HG02678 (cell line): ENCODE results near the gene OR2V1.
"Not testable (repeated sequence)": the region's sequence is repeated elsewhere in the genome, so short reads cannot be mapped to it uniquely, and the experiment has no call there.

Experiments
- ATAC-seq: cut with Tn5 transposase; IDR thresholded peaks from one replicate; pipeline ENCODE4 v1.9.1; 2021; ENCODE audit warnings: mild to moderate bottlenecking, moderate library complexity; ENCODE audit not compliant: unreplicated experiment

The OR2V1 gene, protein sequence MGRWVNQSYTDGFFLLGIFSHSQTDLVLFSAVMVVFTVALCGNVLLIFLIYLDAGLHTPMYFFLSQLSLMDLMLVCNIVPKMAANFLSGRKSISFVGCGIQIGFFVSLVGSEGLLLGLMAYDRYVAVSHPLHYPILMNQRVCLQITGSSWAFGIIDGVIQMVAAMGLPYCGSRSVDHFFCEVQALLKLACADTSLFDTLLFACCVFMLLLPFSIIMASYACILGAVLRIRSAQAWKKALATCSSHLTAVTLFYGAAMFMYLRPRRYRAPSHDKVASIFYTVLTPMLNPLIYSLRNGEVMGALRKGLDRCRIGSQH

DNA sequence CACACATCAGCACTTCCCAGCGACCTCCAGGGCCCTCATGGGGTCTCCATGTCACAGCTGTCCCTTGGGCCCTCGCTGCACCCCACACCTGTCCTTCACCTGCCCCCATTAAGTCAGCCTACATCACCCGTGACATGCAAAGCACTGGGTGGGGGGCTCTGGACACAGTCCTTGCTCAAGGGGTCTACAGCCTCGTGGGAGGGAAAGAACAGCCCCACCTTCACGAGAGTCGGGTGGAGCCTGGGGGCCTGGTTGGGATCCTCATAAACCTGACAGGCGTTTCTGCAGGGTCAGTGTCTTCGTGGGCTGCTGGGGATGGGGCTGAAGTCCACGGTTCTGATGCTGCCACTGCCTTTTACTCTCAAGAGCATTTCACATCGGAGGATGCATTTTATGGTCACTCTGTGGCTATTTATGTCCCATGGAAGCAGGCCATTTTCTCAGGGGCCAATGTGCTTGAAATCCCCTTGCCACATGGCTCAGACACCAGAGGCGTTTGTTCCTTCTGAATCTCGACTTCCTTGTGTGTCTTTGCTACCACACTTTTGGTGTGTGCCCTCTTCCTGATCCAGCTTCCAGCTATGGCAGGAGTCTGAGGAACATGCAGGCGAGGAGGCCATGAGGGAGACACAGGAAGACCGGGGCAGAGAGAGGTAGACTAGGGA lies at the start of gene OR2V1:
TSS of gene OR2V1 (minus strand) at position 338 of the 665 bp plus-strand sequence. CDS start 5,865 bp downstream, outside the sequence.
- ATAC-seq, result no peak

DNA sequence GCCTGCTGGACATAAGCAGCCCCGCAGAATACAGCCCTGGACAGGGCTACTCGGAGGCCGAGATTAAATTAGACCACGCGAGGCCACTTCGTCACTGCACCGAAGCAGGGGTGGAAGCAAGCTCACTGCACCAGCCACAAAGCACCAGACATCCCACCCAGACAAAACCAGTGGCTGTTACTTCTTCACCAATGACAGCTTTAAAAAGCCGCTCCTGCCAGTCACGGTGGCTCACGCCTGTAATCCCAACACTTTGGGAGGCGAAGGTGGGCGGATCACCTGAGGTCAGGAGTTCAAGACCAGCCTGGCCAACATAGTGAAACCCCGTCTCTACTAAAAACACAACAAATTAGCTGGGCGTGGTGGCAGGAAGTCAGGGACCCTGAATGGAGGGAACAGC lies 46.6 kb upstream of the OR2V1 start:
- not testable (repeated sequence) for ATAC-seq

DNA sequence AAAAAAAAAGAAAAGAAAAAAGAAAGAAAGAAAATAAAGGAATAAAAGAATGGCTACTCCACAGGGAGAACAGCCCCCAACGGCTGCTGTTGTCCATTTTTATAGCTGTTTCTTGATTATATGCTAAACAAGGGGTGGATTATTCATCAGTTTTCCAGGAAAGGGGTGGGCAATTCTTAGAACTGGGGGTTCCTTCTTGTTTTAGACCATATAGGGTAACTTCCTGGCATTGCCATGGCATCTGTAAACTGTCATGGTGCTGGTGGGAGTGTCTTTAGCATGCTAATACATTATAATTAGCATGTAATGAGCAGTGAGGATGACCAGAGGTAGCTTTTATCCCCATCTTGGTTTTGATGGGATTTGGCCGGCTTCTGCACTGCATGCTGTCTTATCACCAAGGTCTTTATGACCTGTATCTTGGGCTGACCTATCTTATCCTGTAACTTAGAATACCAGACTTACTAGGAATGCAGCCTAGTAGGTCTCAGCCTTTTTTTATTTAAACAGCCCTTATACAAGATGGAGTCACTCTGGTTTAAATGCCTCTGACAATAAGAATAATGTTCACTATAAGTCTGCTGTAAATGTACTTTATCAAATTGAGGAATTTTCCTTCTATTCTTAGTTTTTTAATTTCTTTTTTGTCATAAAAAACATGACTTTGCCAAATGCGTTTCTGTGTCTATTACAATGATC lies 45.4 kb upstream of the OR2V1 start:
- ATAC-seq, result no peak

DNA sequence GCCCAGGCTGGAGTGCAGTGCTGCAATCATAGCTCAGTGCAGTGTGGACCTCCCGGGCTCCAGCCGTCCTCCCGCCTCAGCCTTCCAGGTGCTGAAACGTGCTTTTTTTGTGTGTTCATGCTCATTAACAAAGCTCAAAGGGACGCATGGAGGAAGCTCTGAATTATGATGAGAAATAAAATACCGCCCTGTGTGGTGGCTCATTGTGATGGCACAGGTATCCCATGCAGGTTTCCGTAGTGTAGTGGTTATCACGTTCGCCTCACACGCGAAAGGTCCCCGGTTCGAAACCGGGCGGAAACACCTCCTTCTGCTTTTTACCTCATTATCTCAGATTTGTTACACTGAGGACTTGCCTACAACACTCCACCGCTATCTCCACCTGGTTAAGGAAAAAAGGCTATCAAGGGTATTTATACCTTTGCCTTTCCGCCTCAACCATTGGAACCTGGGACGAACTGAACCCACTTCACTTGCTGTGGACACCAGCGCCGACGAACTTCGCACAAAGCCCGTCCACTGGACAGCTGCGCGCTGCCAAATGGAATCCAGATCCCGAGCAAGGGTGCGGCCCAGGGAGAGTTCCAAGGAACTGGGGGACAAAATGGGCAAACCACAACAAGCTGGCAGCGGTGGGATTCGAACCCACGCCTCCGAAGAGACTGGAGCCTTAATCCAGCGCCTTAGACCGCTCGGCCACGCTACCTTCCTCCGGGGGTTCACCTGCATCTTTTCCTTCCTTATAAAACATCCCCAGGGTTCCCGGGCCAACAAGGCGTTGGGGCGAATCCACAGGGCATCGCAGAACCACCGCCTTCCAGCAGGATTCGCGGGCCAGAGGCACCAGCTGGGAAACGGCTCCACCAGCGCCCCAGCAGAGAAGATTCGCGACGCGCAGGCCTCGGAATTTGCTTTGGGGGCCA lies 42.7 kb upstream of the OR2V1 start:
- peak; percentile 58 for ATAC-seq

DNA sequence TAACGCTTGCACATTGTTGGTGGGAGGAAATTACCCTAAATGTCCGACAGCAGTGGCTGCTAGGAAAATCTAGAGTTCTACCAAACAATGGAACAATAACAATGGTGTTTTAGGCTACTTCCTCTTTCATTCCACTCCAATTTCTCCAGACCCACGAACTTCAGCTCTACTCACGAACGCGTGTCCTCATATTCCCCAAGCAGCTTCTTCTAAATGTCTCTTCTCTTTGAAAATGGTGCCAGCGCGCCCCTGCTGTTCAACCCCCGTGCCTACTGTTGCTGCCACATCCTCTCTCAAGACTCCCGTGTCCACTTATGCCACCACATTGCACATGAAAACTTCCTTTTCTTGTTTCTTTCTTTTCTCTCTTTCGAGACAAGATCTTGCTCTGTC lies 42.1 kb upstream of the OR2V1 start:
- peak; percentile 41 for ATAC-seq

DNA sequence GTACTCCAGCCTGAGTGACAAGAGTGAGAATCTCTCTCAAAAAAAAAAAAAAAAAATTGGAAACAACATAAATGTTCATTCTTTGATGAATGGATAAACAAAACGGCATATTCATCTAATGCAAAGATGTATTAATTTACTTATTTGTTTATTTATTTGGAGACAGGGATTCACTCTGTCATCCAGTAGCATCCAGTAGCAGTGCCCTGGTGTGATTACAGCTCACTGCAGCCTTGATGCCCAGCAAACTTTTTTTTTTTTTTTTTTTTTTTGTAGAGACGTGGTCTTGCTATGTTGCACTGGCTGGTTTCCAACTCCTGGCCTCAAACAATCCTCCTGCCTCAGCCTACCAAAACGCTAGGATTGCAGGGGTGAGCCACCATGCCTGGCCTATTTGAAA lies 40.8 kb upstream of the OR2V1 start:
- ATAC-seq, result no peak

DNA sequence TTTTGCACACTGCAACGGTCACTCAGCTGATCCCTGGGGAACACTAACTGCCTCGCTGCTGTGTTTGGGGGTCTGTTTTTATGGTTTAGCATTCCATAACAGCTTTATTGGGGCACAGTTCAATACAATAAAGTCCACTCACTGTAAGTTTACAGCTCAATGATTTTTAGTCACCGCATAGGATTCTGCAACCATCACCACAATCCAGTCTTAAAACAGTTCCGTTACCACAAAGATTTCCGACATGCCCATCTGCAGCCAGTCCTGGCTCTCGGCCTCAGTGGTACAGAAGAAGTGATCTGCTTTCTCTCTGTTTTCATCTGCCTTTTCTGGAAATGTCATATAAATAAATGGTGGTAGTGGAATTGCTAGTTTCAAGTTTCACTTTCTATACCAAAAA lies 40.0 kb upstream of the OR2V1 start:
- no peak for ATAC-seq

DNA sequence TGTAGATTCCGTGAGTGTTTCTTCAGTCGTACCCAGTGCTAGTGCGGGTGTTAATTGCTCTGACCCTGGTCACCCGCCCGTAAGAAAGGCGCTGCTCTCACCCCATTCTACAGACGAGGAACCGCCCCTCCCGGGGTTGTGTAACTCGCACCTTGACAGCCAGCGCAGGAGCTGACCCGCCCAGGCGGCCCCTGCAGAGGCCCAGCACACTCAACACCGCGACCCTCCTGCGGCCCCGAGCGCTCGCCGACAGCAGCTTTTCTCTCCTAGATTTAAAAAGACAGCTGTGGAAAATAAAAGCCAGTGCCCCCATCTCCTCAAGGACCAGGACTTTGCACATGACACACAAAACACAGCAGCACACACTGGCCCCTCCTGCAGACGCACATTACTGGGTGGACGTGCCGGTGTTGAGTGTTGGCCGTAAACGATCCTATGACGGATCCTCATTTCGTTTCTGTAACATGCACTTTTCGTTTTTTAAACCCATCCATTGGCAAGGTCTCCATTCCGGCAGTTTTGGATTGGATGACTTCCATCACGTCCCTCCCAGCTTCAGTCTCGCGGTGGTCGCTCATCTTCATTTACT lies 39.4 kb upstream of the OR2V1 start:
- no peak for ATAC-seq

DNA sequence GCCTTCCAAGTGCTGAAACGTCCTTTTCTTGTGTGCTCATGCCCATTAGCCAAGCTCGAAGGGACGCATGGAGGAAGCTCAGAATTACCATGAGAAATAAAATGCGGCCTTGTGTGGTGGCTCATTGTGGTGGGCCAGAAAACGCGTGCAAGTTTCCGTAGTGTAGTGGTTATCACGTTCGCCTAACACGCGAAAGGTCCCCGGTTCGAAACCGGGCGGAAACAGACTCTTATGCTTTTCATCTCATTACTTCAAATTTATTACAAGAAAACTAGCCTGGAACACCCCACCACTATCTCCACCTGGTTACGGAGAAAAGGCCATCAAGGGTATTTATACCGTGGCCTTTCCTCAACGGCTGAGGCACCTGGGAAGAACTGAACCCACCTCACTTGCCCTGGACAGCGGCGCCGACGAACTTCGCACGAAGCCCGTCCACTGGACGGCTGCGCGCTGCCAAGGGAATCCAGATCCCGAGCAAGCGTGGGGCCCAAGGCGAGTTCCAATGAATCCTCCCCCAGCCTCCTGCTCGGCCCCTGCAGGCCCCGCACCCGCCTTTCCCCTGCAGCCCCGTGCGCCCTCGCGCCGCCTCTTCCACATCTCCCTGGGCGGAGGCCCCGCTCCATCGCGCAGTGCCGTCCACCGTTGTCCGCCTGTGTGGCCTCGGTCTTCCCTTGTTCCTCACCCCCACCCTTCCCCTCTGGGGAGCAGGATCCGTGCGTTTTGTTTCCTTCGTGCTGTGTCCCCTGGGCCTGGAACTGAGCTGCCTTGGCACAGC lies 38.7 kb upstream of the OR2V1 start:
- ATAC-seq, result not testable (repeated sequence)

DNA sequence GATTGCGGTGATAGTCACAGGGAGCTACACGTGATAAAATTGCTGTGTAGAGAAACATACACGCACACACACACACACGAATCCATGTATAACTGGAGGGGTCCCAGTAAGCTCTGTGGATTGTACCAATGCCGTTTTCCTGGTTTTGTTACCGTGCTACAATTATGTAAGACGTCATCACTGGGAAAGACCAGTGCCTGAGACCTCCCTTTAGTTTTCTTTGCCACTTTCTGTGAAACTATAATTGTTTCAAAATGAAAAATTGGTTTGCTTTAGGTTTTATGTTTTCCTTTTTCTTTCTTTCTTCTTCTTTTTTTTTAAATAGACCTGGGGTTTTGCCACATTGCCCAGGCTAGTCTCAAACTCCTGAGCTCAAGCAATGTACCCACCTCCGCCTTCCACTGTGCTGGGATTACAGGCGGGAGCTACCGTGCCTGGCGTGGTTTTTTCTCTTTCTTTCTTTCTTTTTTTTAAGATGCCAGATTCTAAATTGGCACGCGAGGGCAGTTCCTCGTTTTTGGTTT lies 37.7 kb upstream of the OR2V1 start:
- ATAC-seq, result no peak

DNA sequence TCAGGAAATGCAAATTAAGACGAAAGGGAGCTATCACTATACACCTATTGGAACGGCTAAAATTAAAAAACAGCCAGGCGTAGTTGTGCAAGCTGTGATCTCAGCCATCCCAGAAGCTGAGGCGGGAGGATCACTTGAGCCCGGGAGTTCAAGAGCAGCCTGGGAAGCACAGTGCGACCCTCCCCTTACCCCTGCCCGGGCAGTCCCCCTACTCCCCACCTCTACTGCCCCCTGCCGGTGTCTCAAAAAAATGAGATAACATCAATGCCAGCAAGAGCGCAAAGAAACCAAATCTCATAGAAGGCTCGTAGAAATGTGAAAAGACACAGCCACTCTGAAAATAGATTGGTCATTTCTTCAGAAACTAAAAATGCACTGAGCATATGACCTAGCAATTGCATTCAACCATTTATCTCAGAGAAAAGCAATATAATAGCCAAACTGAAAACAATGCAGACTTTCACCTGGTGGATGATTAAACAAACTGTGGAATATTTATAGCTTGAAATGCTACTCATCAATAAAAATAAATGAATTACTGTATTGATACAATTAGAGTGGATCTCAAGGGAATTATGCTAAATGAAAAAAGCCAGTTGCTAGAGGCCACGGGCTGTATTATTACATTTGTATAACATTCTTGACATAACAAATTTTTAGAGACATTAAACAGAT lies 37.0 kb upstream of the OR2V1 start:
- no peak for ATAC-seq

DNA sequence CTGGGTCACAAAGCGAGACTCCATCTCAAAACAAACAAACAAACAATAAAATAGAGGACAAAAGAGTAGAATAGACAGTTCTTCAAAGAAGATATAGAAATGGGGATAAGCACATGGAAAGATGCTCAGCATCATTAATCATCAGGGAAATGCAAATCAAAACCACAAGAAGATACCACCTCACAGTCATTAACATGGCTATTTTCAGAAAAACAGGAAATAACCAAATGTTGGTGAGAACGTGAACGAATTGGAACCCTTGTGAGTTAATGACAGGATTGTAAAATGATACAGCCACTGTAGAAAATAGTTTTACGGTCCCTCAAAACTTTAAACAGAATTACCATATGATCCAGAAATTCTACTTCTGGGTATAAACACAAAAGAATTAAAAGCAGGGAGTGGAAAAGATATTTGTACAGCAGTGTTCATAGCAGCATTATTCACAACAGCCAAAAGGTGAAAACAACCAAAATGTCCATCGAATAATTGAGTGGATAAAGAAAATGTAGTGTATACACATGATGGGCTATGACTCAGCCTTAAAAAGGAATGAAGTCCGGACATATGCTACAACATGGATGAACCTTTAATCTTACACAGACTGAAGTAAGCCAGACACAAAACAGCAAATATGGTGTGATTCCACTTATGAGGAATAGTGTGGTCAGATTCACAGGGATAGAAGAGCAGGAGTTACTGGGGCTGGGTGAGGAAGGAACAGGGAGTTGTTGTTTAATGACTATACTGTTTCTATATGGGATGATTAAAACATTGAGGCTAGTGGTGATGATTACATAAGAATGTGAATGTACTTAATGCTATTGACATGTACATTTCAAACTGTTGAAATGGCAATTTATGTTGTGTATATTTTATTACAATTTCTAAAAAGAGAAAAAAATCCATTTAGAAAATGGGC lies 36.1 kb upstream of the OR2V1 start:
- ATAC-seq, result no peak

DNA sequence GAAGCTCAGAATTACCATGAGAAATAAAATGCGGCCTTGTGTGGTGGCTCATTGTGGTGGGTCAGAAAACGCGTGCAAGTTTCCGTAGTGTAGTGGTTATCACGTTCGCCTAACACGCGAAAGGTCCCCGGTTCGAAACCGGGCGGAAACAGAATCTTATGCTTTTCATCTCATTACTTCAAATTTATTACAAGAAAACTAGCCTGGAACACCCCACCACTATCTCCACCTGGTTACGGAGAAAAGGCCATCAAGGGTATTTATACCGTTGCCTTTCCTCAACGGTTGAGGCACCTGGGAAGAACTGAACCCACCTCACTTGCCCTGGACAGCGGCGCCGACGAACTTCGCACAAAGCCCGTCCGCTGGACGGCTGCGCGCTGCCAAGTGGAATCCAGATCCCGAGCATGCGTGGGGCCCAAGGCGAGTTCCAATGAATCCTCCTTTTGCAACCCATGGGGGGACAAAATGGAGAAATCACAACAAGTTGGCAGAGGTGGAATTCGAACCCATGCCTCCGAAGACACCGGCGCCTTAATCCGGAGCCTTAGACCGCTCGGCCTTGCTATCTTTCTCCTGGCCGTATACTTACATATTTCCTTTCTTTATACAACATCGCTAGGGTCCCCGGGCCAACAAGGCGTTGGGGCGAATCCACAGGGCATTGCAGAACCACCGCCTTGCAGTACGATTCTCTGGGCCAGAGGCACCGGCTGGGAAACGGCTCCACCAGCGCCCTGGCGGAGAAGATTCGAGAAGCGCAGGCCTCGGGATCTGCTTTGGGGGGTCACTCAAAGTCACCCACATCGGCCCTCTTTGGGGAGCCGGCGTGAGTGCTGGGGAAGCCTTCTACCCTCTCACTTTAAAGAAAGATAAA lies 33.3 kb upstream of the OR2V1 start:
- no peak for ATAC-seq

DNA sequence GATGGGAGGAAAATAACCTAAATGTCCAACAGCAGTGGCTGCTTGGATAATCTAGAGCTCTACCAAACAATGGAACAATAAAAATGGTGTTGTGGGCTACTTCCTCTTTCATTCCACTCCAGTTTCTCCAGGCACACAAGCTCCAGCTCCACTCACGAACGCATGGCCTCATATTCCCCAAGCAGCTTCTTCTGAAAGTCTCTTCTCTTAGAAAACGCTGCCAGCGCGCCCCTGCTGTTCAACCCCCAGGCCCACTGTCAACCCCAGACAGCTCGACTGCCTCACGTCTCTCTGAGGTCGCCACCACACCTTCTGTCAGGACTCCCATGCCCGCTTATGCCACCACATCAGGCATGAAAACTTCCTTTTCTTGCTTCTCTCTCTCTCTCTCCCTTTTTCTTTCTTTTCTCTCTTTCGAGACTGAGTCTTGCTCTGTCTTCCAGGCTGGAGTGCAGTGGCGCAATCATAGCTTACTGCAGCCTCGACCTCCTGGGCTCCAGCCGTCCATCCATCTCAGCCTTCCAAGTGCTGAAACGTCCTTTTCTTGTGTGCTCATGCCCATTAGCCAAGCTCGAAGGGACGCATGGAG lies 32.6 kb upstream of the OR2V1 start:
- ATAC-seq, result no peak

DNA sequence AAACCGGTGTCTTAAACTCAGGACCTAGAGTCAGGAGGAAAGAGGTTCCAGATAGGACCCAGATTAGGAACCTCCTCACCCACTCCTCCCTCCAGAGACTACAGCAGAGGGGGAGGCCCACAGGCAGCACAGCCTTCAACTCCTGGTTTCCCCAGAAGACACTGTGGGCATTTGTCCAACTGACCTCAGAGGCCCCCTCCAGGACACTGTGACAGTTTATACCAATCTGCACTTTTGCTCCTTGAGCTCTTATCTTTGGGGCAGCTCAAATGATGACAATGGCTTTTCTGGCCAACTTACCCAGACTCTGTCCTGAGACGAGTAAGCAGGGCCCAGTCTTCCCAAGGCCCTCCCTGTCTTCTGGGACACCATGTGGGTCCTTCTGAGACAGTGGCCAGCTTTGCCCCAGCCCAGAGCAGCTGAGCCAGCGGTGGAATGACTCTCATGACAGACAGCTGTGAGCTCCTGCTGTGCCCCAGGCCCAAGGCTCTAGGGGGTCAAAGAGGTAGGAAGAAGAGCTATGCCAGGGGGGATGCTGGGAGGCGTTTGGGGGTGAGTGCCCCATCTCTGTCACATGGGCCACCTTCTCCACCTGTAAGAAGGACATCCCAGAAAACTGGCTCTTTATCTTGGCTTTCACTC lies 30.7 kb upstream of the OR2V1 start:
- ATAC-seq, result no peak
